GM18502 (cell line): ENCODE results near the gene MRRF.

Source experiments
- ATAC-seq: cut with Tn5 transposase; IDR thresholded peaks from one replicate; pipeline ENCODE4 v1.9.1; 2021; ENCODE audit warnings: mild to moderate bottlenecking; ENCODE audit not compliant: unreplicated experiment, poor library complexity

The MRRF gene

GRCh38 chr9:122228191-122228567 lies 36.5 kb upstream of the MRRF start:
- no peak for ATAC-seq

GRCh38 chr9:122228568-122229484 lies 35.9 kb upstream of the MRRF start, which contains the start of gene LHX6:
LHX6 (minus strand) TSS chr9:122228957; CDS start chr9:122228740, 217 bp downstream.
- ATAC-seq, result no peak

- no peak for ATAC-seq
These were observed 35.2 kb upstream of the MRRF start for GRCh38 chr9:122229485-122229837.

- no peak for ATAC-seq
These were observed 31.8 kb upstream of the MRRF start for GRCh38 chr9:122232796-122233306.

- no peak for ATAC-seq
These were observed 30.5 kb upstream of the MRRF start for GRCh38 chr9:122234022-122234748.

GRCh38 chr9:122236681-122237080 lies 28.0 kb upstream of the MRRF start:
- ATAC-seq, result no peak

GRCh38 chr9:122239722-122240121 lies 25.0 kb upstream of the MRRF start:
- no peak for ATAC-seq

GRCh38 chr9:122244349-122244748 lies 20.3 kb upstream of the MRRF start:
- ATAC-seq, result no peak

- no peak for ATAC-seq
These were observed 18.0 kb upstream of the MRRF start for GRCh38 chr9:122246666-122247065.

GRCh38 chr9:122248448-122248865 lies 16.2 kb upstream of the MRRF start:
- ATAC-seq, result no peak

- ATAC-seq, result no peak
These were observed 13.3 kb upstream of the MRRF start for GRCh38 chr9:122251351-122251750.

GRCh38 chr9:122252796-122253195 lies 11.9 kb upstream of the MRRF start:
- no peak for ATAC-seq

- ATAC-seq, result no peak
These were observed 9.9 kb upstream of the MRRF start for GRCh38 chr9:122254761-122255160.

GRCh38 chr9:122256206-122256605 lies 8.5 kb upstream of the MRRF start:
- ATAC-seq, result no peak

GRCh38 chr9:122258886-122259415 lies 5.7 kb upstream of the MRRF start:
- ATAC-seq, result no peak

GRCh38 chr9:122261469-122261881 lies 3.2 kb upstream of the MRRF start:
- no peak for ATAC-seq

- ATAC-seq, result no peak
These were observed 2.6 kb upstream of the MRRF start for GRCh38 chr9:122262073-122262472.

- ATAC-seq, result no peak
These were observed 858 bp upstream of the MRRF start for GRCh38 chr9:122263699-122264349.

- peak; percentile 36 for ATAC-seq
These were observed 650 bp downstream of the MRRF start for GRCh38 chr9:122265149-122265915.
